Measurements from ENCODE around the gene MED13L.

MED13L gene

DNA sequence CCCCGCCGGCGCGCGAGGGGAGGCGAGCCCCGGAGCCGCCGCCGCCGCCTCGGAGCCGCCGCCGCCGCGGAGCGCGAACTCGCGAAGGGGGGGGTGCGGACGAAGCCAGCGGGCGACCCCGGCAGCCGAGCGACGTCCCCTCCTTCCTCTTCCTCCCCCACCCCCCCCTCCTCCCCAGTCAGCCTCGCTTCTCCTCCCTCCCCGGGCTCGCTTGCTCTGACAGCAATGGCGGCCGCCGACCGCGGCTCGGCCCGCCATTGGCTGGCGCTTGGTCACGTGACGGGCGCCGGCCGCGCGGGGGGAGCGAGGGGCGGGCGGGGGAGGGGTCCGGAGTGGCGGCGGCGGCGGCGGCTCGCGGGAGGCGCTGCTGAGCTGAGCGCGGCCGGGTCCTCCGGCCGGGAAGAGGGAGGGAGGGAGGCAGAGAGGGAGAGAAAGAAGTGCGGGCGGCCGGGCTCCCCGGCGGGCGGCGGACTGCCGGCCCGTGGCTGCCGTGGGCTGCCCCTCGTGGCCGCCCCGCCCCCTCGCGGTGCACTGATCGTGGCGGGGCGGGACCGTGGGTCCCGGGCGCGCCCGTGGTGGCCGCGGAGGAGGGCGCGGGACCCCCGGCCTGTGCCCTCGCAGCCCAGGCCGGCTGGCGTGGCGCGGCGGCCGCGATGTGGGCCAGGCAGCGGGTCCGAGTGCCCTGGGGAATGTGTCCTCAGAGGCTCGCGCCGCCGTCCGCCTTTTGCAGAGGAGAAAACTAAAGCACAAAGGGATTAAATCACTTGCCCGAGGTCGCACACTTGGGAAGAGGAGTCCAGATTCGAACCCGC is at the start of gene MED13L:
MED13L (minus strand) TSS at position 227 of the 812 bp plus-strand sequence. CDS start 562 bp downstream, outside the sequence.
- DNase-seq, result peak; percentile 84

DNA sequence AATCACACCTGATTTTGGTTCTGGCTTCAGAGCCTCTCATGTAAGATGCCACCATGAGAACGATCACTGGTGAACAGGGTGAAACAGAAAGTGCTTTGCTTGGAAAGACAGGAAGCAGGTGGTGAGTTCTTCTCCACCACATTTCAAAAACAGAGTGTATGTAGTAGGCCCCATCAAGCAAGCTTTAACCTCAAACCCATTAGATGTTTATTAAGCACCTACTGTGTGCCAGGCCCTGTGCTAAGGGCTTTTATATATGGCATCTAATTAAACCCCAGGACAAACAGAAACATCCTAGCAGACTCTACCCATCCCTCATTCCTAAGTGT is 47.8 kb upstream of the MED13L start:
- DNase-seq, result peak; percentile 5

DNA sequence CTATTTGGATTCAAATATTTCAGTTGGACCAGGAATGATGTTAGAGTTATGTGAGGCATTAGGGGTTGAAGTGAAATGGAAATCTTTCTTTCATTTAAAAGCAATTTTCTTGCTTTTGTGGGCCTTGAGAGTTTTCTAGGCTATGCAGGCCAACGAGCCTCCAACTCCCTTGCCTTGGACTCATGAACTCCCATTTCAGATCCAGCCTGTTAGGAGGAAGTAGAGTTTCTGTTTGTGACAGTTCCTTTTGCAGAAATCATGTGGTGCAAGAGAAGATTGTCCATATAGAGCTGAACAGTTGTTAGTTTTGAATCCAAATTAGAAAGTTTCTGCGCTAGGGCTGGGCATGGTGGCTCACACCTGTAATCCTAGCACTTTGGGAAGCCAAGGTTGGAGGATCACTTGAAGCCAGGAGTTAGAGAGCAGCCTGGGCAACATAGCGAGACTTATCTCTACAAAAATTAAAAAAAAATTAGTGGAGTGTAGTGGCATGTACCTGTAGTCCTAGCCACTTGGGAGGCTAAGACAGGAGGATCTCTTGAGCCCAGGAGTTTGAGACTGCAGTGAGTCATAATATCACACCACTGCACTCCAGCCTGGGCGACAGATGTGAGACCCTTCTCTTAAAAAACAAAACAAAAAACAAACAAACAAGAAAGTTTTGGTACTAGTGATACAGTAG is 47.3 kb upstream of the MED13L start:
- no peak for DNase-seq

DNA sequence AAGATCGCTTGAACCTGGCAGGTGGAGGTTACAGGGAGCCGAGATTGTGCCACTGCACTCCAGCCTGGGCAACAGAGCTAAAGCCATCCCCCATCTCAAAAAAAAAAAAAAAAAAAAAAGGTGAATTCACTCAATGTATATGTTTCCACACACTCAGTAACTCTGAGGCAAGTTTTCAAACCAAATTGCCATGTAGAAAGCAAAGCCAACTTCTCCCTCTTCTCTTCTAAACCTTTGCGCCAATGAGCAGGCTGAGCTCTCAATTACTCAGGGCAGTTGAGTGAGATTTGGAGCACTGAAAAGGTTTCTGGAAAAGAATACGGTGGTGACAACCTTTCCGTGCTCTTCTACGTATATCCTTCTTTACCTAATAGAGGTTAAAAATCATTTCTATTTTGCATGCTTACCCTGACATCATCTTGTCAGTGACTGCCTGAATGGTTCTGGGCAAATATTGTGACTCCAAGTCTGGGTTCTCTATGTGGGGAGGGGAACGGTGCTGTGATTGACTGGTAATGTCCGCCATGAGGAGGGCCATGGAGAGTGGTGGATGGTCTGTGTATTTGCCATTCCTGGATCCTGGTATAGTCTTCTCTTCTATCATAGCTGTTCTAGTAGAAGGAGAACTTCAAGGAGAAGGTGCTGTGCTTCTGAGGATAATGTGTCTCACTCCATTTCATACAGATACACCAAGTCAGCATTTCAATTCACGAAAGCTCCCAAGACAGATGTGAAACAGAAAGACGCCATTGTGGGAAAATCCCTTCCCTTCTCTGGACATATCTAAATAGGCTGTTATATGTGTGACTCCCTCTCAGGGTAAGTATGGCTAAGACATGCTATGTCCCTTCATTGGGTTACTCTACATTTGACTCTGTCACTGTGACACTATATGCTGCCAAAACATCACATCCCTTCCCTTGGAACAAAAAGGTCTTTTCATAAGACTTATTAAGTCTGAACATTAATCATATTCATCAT is 46.2 kb upstream of the MED13L start:
- peak; percentile 5 for DNase-seq

DNA sequence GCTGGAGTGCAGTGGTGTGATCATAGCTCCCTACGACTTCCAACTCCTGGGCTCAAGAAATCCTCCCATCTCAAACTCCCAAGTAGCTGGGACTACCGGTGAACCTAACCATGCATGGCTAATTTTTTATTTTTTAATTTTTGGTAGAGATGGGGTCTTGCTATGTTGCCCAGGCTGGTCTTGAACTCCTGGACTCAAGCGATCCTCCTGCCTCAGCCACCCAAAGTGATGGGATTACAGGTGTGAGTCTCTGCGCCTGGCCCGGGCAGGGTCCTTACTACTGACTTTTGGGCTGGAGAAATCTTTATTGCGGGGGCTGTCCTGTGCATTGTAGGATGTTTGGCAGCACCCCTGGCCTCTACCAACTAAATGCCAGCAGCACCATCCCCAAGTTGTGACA is 44.4 kb upstream of the MED13L start:
- DNase-seq, result no peak

DNA sequence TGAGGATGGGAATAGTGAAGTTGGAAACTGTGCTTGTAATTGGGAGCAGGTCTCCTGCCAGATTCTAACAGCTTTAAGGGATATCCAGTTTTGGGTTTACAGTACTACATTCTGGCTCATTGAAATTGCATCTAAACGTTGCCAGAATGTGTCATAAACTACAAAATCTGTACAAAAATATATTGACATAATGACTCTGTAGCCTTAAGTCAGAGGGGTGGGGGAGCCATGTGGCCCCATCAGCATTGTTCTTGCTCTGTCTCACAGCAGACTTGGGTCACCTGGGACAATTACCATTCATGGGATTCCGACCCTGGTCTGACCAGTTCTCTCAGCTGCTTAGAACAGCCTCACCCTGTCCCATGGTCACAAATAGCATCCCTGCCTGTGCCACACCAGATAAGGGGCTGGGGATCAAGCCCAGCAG is 43.3 kb upstream of the MED13L start:
- DNase-seq, result no peak

DNA sequence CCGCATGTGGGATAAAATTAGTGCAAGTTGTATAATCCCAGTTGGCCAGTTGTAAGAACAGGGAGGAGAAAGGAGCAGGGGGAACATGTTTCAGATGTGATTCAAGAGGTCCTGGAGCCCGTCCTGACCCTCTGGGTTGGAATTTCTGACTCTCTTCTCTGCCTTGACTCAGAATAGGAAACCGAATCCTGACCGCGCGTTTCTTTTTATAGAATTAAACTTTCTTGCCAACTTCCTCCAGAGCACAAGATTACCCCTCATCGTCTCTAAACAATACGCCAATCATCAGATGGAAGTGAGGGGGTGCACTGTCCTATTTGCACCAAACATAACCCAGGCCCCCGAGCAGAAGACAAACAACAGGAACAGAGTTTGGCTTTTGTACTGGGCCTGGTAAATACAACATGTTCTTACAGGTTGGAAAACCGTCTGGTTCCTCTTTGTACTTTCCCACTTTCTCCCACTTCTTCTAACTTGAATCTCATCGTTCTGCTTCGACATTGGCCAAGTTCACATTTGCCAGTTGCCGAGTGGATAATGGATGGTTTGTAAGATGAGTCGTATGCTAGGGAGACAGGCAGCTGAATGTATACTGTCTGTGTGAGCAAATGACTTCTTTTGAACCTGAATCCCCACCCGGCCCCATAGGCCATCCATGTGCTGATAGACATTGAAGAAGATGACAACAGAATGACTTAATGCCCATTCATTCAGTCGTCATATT is 42.6 kb upstream of the MED13L start:
- DNase-seq, result peak; percentile 26

DNA sequence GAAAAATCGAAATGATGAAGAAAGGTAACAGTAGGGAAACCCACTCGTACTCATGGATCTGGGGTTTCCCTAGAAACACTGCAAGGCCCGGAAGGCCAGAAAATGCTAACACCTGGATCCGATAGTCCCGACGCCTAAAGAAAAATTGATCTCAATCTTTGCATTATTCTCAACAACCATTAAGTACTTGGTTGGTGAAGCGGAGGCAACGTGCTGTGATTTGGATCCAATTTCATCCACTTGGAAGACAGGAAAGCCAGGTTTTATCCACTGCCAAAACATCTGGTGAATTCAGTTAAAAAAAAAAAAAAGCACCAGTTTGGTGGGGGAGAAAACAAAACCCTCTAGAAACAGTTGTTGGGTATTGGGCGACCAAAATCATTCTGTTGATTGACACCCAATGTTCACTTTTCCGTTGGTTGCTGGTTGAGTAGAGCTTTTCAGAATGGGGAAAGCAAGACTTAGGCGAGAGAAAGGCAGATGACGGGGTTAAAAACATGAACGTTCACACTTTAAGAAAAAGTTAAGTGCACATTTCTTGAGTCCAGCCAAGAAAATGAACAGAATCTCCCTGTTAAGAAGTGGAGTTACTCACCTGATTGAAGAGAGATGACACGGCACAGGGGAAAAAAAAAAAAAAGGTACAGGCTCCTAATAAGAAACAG is 41.9 kb upstream of the MED13L start:
- no peak for DNase-seq

DNA sequence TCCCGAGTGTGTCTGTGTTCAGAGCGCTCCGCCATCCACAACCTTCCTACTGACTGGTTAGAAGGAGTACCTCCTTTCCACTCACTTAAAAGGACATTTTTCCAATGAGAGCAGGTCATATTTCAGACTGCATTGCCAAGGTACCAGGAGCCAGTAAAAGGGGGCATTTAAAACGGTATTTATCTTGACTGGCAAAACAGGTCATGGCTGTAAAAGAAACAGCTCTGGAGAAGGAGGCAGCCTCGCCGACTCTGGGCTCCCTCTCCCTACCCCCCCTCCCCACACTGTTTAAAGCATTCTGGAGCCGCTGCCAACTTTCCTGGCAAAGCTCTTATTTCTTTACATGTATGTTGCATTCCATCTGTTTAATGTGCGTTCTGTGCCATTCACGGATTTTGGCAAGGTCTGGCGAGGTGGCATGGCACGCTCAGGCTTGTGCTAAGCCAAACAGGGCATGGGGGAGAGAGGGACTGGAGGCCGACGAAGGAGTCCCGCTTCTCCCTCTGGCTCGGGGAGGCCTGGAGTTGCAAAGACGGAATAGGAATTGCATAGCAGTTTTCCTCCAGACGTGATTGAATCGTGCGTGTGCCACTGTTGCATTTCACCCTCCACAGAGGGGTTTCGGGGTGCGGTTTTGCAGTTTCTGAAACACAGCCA is 41.2 kb upstream of the MED13L start:
- DNase-seq, result no peak

DNA sequence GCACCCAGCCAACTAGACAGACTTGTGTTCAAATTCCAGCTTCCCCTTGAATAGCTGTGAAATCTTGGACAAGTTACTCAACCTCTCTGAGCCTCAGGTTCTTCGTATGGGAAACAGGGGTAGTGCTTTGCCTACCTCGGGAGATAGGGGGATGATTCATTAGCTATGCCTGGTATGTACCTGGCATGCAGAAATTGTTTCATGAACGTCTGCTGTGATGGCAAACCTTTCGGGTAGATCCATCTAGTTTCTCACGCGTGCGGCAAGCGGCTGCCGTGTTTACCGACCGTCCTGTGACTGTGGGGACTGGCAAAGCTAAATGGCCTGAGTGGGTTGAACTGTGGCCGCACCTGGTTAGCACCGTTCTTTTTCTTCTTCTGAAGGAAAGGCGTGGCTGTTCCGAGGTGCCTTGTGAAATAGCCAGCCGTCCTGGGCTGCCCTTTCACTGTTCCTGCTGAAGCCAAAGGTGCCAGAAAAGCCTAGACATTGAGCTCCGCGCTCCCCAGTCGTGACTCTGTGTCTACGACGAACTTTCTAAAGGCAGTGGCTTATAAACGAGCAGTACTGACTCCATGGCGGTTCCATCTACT is 40.6 kb upstream of the MED13L start:
- no peak for DNase-seq

DNA sequence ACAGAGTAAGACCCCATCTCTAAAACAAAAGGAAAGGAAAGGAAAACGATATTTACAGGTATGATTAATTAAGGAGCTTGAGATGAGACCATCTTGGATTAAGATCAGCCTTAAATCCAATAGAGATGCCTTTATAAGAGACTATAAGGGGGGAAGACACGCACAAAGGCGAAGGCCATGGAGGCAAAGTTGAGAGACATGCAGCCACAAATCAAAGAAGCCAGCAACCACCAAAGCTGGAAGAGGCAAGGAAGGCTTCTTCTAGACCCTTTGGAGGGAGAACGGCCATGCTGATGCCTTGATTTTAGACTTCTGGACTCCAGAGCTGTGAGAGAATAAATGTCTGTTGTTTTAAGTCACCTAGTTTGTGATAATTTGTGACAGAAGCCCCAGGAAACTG is 39.6 kb upstream of the MED13L start:
- DNase-seq, result no peak

DNA sequence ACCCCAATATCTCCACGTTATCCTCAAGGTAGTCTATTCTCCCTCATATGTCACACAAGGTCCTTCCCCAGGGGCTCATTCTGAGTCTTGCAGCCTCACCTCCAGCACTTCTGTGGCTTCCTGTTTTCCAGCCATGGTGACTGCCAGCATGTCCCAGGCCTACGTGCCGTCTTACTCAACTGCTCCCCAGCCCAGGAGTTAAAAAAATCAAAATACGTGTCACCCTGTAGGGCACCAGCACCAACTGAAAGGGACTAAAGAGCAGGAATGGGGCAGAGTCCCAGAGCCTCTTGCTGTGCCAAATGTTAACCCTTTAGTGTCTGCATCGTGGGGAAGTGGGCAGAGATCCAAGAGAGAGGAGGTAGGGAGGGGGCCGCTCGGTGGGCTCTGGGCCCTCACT is 37.0 kb upstream of the MED13L start:
- no peak for DNase-seq

DNA sequence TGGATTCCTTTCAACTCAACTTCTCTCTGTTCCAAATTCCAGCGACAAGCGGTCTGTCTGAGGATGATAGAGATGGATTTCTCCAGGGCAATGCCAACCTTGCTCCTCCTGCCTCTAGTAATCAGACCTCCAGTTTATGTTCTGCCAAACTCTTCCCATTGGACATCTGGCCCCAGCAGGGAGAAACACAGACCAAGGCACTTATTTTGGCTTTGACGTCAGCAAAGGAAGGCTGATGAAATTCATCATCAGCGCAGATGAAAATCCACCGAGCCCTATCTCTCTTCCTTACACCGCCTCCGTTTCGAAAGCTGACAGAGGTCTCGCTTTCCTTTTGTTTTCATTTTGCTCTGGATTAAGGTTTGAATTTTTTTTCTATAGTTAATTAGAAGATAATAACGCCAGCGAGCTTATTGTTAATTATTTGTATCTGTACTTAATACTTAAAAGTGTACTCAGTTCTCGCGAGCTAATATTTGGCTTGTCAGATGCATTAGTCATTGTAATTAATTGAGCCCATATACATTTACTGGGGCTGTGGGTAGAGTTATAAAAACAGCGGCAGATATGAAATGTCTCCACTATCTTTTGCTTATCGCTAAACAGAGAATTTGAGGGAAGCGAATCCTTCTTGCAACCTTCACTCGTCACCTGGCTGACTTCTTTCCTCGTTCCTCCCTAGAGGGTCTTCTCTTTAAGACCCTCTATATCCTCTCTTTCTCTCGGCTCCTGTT is 35.9 kb upstream of the MED13L start:
- no peak for DNase-seq

DNA sequence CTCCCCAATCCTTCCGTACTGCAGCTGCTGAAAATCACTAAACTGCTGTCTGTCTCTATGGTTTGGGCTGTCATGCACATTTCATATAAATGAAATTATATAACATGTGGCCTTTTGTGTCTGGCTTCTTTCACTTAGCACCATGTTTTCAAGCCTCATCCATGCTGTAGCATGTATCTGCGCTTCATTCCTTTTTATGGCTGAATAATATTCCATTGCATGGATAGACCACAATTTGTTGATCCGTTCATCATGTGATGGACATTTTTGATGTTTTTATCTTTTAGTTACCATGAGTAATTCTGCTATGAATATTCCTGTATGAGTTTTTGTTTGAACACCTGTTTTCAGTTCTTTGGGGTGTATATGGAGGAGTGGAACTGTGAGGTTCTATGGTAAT is 32.6 kb upstream of the MED13L start:
- no peak for DNase-seq

DNA sequence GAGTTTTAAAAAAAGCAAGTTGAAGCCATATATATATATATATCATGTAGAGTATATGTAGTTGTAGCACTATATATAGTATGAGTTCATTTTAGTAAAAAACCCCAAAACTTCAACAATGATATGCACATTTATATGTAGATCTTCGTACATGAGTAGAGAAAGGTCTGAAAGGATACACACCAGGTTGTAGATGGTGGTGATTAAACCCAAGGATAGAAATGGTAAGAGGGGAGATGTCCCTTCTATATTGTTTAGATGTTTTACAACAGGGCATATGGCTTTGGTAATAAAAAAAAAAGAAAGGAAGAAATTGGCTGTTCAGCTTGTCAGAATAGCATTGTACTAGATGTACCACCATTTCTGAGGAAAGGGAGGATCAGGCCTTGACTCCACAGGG is 31.9 kb upstream of the MED13L start:
- DNase-seq, result no peak

DNA sequence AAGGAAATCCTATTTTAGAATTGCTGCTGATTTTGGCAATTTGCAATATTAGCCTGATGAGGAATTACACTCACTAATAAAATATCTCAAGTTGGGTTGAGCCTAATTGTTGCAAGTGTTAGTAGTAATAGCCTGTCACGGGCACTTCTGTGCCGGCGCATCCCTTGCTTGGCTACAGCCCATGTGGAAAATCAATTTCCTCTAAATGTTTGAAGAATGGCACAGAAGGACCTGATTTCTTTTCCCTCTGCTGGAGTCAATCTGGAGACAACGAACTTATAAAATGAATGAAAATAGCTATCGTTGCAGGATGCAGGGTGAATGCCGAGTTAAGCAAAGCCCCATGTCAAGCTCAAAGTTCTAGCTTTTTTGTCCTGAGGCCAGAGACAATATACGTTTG is 31.2 kb upstream of the MED13L start:
- no peak for DNase-seq

DNA sequence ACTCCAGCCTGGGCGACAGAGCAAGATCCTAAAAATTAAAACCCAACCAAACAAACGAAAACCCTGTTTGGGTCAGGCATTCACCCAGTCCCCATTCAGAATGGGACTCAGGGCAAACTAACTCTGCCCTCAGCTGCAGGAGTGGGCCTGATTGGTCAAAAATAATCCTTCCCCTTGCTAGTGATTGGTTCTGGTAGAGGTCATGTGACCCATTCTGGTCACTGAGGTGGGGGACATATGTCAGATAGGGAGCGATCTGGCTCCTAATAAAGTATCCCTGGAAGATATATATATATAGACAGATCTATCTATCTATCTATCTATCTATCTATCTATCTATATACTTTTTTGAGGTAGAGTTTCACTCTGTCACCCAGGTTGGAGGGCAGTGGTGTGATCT is 29.5 kb upstream of the MED13L start:
- no peak for DNase-seq

DNA sequence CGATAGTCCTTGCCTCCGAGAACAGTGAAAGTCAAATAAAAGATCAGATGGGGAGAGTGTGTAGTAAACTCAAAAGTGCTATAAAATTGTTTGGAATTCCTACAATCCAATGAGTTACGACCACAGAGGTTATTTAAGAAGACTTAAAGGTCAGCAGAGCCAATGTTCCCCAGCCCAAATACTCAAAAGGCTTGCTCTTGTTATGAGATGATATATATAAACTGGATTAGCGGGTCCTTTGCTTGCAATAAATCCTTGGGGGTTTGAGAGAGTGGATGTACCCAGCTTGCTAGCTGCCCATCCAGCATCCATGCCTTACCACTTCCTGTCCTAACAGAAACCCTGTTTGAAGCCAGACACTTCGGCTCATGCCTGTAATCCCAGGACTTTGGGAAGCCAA is 29.0 kb upstream of the MED13L start:
- DNase-seq, result no peak

DNA sequence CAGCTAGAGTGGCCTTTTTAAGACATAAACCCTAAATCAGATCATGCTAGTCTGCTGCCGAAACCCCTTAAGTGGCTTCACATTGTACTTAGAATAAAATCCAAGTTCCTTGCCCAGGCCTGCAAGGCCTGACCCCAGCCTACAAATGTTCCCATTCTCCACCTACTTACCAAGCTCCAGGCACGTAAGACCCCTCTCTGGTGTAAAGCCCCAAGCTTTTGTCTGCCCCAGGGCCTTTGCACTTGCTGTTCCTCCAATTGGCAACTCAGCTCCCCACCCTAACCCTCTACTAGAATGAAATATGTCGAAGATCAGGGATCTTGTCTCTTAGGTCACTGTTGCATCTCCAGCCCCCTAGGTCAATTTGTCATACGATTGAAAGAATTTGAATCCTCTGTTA is 27.1 kb upstream of the MED13L start:
- DNase-seq, result no peak

DNA sequence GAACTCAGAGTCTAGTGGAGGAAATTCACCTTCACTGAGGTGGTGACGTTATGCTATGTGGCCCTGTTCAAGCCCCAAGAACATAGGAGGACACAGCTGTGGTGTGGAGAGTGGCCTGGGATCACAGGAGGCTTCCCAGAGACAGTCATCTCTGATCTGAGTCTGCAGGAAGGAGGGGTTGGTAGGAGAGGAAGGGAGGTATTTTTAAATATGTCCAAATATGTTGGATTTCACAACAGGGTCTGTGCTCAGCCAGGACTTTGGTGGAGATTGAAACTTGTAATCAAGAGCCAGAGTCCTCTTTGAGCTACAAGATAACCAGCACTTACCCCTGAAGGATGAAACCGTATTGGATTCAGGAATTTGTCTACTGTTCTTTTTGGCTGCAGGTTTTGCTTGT is 26.4 kb upstream of the MED13L start:
- no peak for DNase-seq

DNA sequence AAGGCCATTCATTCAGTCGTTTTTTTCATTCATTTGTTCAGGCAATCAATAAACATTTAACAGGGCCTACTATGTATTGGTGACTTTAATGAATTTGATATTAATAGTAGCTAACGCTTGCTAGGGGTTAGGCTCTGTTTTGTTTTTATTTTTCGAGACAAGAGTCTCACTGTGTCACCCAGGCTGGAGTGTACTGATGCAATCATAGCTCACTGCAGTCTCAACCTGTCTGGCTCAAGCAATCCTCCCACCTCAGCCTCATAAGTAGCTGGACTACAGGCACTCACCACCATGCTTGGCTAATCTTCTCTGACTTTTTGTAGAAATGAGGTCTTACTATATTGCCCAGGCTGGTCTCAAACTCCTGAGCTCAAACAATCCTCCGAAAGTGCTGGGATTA is 25.6 kb upstream of the MED13L start:
- DNase-seq, result no peak

Measured in stimulated activated CD4-positive, alpha-beta T cell treated with anti-CD3 and anti-CD28 coated beads, Interleukin-4, amount 100 ng/mL, for 24 hours (primary cell).